SU-DHL-6 (cell line): Measurements from ENCODE around the gene ROR1.

ENCODE experiments used
- CTCF ChIP-seq: fragments of 200-600 bp; sonication (generic); IDR thresholded peaks from one replicate; pipeline ENCODE4 v1.5.1; 2017; ENCODE audit warnings: antibody characterized with exemption, mild to moderate bottlenecking, low read length, moderate library complexity; ENCODE audit not compliant: insufficient read depth, poor library complexity, severe bottlenecking
- EZH2phosphoT487 ChIP-seq: fragments of 200-600 bp; sonication (generic), shearing (Covaris generic); conservative IDR thresholded peaks from 2 replicates; pipeline ENCODE4 v1.6.1; 2018; ENCODE audit warnings: mild to moderate bottlenecking, antibody characterized with exemption, low read length, moderate library complexity, mixed read lengths

GRCh38 chr1:64135462-64136223 is 361.8 kb downstream of the ROR1 start:
- TF ChIP-seq CTCF (no peak), EZH2phosphoT487 (no peak)
